Choroid plexus epithelial cell (primary cell): ENCODE results near the gene NEUROG2.
"Not testable (repeated sequence)": the region's sequence is repeated elsewhere in the genome, so short reads cannot be mapped to it uniquely, and the experiment has no call there.

Experiments
- DNase-seq: peaks from one replicate; pipeline ENCODE4 v3.0.0-alpha.2; 2010; ENCODE audit warnings: low read depth
- H3K4me3 ChIP-seq: 2 replicates; pipeline ENCODE4 v1.5.1; 2011; ENCODE audit warnings: low read depth, mild to moderate bottlenecking, control low read depth, low read length, moderate library complexity
- CTCF ChIP-seq: conservative IDR thresholded peaks from 2 replicates; pipeline ENCODE4 v1.5.1; 2011; ENCODE audit warnings: low read depth, mild to moderate bottlenecking, control low read depth, inconsistent platforms, low read length, moderate library complexity

The NEUROG2 gene

GRCh38 chr4:112557676-112558411 lies 41.9 kb upstream of the NEUROG2 start:
- peak; percentile 93 for DNase-seq
- TF ChIP-seq CTCF, result no peak
- no peak overlapping the region for H3K4me3 ChIP-seq

GRCh38 chr4:112554271-112554670 lies 38.3 kb upstream of the NEUROG2 start:
- not testable (repeated sequence) for H3K4me3 ChIP-seq, DNase-seq

- DNase-seq, result peak; percentile 58
- no peak for TF ChIP-seq CTCF
- H3K4me3 ChIP-seq, result no peak overlapping the region
Observed at GRCh38 chr4:112552668-112553067, 36.7 kb upstream of the NEUROG2 start.

GRCh38 chr4:112550728-112551127 lies 34.7 kb upstream of the NEUROG2 start:
- H3K4me3 ChIP-seq, result no peak overlapping the region
- peak; percentile 63 for DNase-seq
- no peak for TF ChIP-seq CTCF

- H3K4me3 ChIP-seq, result no peak overlapping the region
- DNase-seq, result no peak
- TF ChIP-seq CTCF, result no peak
Observed at GRCh38 chr4:112546476-112546875, 30.5 kb upstream of the NEUROG2 start.

GRCh38 chr4:112545346-112545745 lies 29.4 kb upstream of the NEUROG2 start:
- TF ChIP-seq CTCF, result no peak
- no peak overlapping the region for H3K4me3 ChIP-seq
- DNase-seq, result no peak

- H3K4me3 ChIP-seq, result no peak overlapping the region
- no peak for TF ChIP-seq CTCF
- no peak for DNase-seq
Observed at GRCh38 chr4:112540695-112541094, 24.7 kb upstream of the NEUROG2 start.
